ENCODE data around the gene PPP4R2. TPM values are rescaled to one million over a fixed set of nuclear protein-coding genes. Genes with fewer than 3 reads are reported as not detected.

The PPP4R2 gene
- total RNA-seq, 2 experiments from 2014 or later: 76.0 to 118 TPM

DNA sequence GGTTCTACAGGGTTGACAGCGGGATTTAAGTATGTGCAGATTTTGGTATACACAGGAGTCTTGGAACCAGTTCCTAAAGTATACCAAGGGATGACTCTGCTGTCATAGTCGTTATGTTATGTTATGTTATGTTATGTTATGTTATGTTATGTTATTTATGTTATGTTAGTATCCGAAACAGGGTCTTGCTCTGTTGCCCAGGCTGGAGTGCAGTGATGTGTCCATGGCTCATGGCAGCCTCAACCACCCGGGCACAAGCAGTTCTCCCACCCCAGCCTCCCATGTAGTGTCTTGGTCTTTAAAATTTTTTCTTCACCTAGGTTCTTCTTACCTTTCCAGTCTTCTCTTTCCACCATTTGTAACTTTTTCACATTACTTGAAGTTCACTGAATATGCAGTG is 21.7 kb downstream of the PPP4R2 start:
- H3K27ac Mint-ChIP-seq: no peak overlapping the region
- H3K4me3 Mint-ChIP-seq: no peak overlapping the region
- H3K4me1 Mint-ChIP-seq: peaks cover 33% of the 10 kb centered on the region

DNA sequence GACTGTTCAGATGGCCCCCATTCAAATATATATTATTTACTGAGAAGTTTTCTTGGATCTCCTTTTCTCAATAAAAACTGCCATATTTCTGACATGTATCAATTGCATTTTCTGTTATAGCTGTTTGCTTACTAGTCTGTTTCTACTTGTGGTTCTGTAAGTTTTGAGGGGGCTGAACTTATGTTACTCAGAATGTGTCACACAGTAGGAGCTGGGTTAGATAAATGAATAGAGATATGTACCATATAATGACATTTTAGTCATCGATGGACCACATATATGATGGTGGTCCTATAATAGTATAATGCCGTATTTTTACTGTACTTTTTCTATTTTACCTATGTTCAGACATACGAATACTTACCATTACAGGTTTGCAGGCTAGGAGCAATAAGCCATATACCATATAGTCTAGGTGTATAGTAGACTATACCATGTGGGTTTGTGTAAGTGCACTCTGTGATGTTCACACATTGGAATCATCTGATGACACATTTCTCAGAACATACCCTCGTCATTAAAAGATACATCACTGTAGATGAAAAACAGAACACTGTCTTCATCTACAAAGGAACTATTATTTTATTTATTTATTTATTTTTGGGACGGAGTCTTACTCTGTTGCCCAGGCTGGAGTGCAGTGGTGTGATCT is 22.3 kb downstream of the PPP4R2 start:
- Mint-ChIP-seq H3K4me3 (no peak overlapping the region), H3K36me3 (peaks cover 30% of the 10 kb centered on the region), H3K9me3 (ENCODE audit: low read depth) (no peaks in the 10 kb centered on the region), H3K4me1 (peaks cover 30% of the 10 kb centered on the region), H3K27ac (no peak overlapping the region), H3K27me3 (no peaks in the 10 kb centered on the region)
- CTCF ChIA-PET: interaction anchor here (0.6 kb wide), 1 partner anchor 9 kb away, joined by 3 read pairs; no protein-coding TSS in a partner anchor
- DNase-seq (no peak), ATAC-seq (no peak)

More for the DNA sequence above, 21.7 kb downstream of the PPP4R2 start:
- ATAC-seq (no peak), DNase-seq (no peak)
- Mint-ChIP-seq H3K36me3 (peaks cover 31% of the 10 kb centered on the region), H3K27me3 (no peaks in the 10 kb centered on the region), H3K9me3 (ENCODE audit: low read depth) (no peaks in the 10 kb centered on the region)
- CTCF ChIA-PET: no interaction called here

DNA sequence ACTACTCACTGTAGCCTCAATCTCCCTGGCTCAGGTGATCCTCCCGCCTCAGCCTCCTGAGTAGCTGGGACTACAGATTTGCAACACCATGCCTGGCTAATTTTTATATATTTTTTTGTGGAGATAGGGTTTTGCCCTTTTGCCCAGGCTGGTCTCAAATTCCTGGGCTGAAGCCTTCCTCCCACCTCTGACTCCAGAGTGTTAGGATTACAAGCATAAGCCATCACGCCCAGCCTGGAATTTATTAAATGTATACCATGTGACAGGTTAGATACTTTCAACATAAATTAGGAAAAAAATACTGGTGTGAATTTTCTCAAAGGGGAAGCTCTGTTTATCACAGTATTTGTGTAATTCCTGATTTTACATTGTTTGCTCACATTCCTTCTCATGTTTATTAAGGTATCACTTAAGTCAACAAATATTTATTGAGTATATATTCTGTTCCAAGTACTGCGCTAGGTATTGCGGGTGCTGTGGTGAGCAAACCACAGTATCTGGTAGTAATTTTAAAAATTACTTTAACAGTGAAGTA is 24.8 kb downstream of the PPP4R2 start:
- Mint-ChIP-seq H3K36me3 (peaks cover 29% of the 10 kb centered on the region), H3K9me3 (ENCODE audit: low read depth) (no peaks in the 10 kb centered on the region), H3K4me1 (peaks cover 33% of the 10 kb centered on the region), H3K27ac (no peak overlapping the region), H3K27me3 (no peaks in the 10 kb centered on the region), H3K4me3 (no peak overlapping the region)
- DNase-seq: no peak
- CTCF ChIA-PET: no interaction called here
- ATAC-seq: no peak

DNA sequence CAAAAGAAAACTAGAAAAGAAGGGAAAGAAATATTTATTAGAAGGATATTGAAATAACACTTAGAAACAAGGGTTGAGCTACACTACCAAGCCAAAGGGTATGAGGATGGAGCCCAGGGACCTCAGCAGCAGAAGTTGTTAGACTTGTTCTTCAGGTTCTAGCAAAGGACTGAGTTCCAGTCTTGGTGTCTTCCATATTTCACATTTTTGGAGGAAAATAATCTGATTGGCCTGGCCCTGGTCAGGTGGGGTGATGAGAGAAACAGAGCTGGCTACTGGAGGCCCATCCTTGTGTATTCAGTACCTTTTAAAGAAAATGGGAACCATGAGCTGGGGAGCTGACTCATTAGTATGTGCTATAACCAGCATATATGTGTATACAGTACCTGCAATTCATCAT is 28.2 kb downstream of the PPP4R2 start:
- Mint-ChIP-seq H3K27me3 (no peaks in the 10 kb centered on the region), H3K36me3 (peaks cover 34% of the 10 kb centered on the region), H3K27ac (no peak overlapping the region), H3K4me3 (no peak overlapping the region), H3K4me1 (peaks cover 41% of the 10 kb centered on the region), H3K9me3 (ENCODE audit: low read depth) (no peaks in the 10 kb centered on the region)
- DNase-seq (no peak), ATAC-seq (no peak)
- CTCF ChIA-PET: interaction anchor here (1.0 to 1.7 kb wide), 2 partner anchors 9 to 25 kb away, joined by 3 read pairs; no protein-coding TSS in a partner anchor

DNA sequence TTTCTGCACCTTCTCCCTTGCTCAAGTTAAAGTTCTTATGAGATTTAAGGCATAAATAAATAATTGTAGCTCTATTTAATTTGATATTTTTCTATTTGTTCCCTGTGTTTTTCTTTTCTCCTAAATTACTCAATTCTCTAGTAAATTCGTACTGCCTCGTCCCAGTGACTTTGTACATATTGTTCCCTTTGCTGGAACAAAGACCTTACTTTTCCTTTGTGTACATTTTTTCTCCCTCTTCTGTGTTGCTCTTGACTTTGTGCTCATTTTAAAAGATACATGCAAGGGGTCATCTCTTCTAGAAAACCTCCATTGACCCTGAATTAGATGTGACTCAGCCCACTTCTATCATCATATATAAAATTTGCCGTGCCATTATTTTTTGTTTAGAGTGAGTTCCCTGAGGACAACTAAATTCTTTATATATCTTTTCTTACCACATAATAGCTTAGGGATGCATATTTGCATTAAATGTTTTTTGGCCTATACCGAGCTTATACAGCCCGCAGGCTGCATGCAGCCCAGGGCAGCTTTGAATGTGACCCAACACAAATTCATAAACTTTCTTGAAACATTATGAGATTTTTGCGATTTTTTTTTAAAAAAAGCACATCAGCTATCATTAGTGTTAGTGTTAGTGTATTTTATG is 29.6 kb downstream of the PPP4R2 start:
- Mint-ChIP-seq H3K27ac (no peak overlapping the region), H3K4me1 (peaks cover 41% of the 10 kb centered on the region), H3K27me3 (no peaks in the 10 kb centered on the region), H3K4me3 (no peak overlapping the region), H3K9me3 (ENCODE audit: low read depth) (no peaks in the 10 kb centered on the region), H3K36me3 (peaks cover 38% of the 10 kb centered on the region)
- ATAC-seq (no peak), DNase-seq (no peak)
- CTCF ChIA-PET: no interaction called here

DNA sequence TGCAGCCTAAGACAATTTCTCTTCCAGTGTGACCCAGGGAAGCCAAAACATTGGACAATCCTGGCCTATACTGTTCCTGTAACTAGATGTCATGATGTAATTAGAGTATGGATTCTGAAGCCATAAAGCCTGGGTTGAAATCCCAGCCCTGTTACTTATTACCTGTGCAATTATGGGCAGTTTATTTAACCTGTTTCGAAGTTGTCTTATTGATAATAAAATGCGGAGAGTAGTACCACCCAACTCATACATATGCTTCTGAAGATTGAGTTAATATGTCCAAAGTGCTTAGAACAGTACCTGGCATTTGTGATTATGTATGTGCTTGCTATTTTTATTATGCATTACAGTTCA is 30.1 kb downstream of the PPP4R2 start:
- peaks cover 43% of the 10 kb centered on the region for H3K4me1 Mint-ChIP-seq

DNA sequence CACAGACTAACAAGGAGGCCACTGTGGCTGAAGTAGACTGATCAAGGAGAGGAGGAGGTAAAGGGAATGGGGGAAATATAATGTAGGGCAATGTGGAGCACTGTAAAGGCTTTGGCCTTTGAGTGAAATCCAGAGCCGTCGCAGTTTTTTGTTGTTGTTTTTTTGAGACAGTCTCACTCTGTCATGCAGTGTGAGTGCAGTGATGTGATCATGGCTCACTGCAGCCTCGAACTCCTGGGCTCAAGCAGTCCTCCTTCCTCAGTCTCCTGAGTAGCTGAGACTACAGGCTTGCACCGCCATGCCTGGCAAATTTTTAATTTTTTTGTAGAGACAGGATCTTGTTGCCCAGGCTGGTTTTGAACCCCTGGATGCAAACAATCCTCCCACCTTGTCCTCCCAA is 32.2 kb downstream of the PPP4R2 start:
- Mint-ChIP-seq H3K27me3 (no peaks in the 10 kb centered on the region), H3K9me3 (ENCODE audit: low read depth) (no peaks in the 10 kb centered on the region), H3K36me3 (peaks cover 45% of the 10 kb centered on the region), H3K4me3 (no peak overlapping the region), H3K4me1 (peaks cover 49% of the 10 kb centered on the region), H3K27ac (peak overlapping the region; percentile 51)
- no peak for DNase-seq
- CTCF ChIA-PET: interaction anchor here (0.9 kb wide), 1 partner anchor 28 kb away, joined by 3 read pairs; no protein-coding TSS in a partner anchor
- peak; percentile 31 for ATAC-seq

More for the DNA sequence above, 30.1 kb downstream of the PPP4R2 start:
- CTCF ChIA-PET: no interaction called here
- H3K27ac Mint-ChIP-seq: no peak overlapping the region
- H3K27me3 Mint-ChIP-seq: no peaks in the 10 kb centered on the region
- H3K4me3 Mint-ChIP-seq: no peak overlapping the region
- no peaks in the 10 kb centered on the region for H3K9me3 Mint-ChIP-seq (ENCODE audit: low read depth)
- peaks cover 41% of the 10 kb centered on the region for H3K36me3 Mint-ChIP-seq
- ATAC-seq (no peak), DNase-seq (no peak)

DNA sequence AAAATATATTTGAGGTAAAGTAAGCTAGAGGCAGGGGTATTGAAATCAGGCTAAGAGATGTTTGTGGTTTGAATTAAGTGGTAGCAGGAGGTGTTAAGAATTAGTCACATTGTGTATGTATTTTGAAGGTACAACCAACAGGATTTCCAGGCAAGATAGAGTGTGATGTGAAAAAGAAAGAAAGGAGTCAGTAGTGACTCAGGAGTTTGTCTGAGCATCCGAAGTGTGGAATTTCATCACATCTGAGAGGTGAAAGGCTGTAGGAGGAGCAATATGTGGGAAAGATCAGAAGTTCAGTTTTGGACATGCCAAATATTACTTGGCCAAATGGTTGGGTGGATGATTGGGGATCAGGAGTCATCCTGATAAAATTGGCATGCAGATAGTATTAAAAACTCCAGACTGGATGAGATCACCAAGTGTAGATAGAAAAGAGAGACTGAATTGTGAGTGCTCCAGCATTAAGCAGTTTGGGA is 32.7 kb downstream of the PPP4R2 start:
- Mint-ChIP-seq H3K9me3 (ENCODE audit: low read depth) (no peaks in the 10 kb centered on the region), H3K4me1 (peaks cover 47% of the 10 kb centered on the region), H3K36me3 (peaks cover 45% of the 10 kb centered on the region), H3K27ac (peak overlapping the region; percentile 51), H3K27me3 (no peaks in the 10 kb centered on the region), H3K4me3 (no peak overlapping the region)
- no peak for DNase-seq
- CTCF ChIA-PET: interaction anchor here (0.6 to 0.9 kb wide), 2 partner anchors 27 to 156 kb away, joined by 3 read pairs; no protein-coding TSS in a partner anchor
- peak; percentile 92 for ATAC-seq

DNA sequence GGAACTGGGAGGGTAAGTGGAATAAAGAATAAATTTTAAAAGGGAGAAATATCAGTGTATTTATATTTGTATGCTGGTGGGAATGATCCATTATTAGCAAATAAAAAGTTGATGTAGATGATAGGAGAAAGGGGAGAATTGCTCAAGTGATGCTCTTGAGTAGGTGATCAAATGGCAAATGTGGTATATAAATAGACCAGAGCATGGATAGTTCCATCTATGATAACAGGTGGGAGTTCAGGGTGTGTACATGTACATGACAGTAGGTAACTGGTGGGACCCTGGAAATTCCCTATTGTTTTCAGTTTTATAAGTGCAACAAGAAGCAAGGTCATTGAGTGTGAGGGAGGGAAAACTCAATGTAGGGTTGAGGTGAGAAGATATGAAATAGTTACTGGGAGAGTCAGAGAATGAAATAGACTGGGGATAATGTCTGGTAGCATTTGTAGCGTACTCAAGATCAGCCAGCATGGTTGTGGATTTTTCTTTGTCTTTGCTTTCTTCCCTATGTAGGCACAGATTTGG is 33.5 kb downstream of the PPP4R2 start:
- DNase-seq (no peak), ATAC-seq (no peak)
- Mint-ChIP-seq H3K27me3 (no peaks in the 10 kb centered on the region), H3K4me1 (peaks cover 52% of the 10 kb centered on the region), H3K4me3 (no peak overlapping the region), H3K9me3 (ENCODE audit: low read depth) (no peaks in the 10 kb centered on the region), H3K36me3 (peaks cover 44% of the 10 kb centered on the region), H3K27ac (peak overlapping the region; percentile 51)
- CTCF ChIA-PET: no interaction called here

DNA sequence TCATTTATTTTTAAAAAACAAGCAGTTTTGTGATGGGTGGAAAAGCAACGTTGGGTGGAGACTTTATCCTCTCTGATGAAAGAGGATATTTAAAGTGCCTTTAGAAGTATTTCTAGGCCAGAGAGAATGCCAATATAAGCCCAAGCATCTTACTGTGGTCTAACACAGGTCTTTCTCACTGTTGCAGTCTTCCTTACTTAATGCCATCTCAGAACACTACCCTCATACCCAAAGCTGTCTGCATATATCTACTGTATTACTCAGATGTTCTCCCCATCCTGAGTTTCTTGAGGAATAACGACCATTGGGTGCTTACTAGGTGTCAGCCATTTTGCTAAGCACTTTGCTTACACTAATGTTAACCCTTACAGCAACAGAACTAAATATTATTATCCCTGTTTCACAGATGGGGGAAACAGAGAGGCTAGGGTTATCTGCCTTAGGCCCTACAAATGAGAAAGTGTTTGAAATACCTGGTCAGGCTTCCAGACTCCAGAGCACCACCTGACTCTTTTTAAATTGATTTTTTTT is 35.0 kb downstream of the PPP4R2 start:
- peaks cover 52% of the 10 kb centered on the region for H3K4me1 Mint-ChIP-seq
- no peaks in the 10 kb centered on the region for H3K27me3 Mint-ChIP-seq
- no peak for ATAC-seq
- CTCF ChIA-PET: interaction anchor here (1.4 kb wide), 1 partner anchor 8 kb away, joined by 3 read pairs; no protein-coding TSS in a partner anchor
- no peaks in the 10 kb centered on the region for H3K9me3 Mint-ChIP-seq (ENCODE audit: low read depth)
- no peak overlapping the region for H3K27ac Mint-ChIP-seq
- peaks cover 41% of the 10 kb centered on the region for H3K36me3 Mint-ChIP-seq
- H3K4me3 Mint-ChIP-seq: no peak overlapping the region
- no peak for DNase-seq

DNA sequence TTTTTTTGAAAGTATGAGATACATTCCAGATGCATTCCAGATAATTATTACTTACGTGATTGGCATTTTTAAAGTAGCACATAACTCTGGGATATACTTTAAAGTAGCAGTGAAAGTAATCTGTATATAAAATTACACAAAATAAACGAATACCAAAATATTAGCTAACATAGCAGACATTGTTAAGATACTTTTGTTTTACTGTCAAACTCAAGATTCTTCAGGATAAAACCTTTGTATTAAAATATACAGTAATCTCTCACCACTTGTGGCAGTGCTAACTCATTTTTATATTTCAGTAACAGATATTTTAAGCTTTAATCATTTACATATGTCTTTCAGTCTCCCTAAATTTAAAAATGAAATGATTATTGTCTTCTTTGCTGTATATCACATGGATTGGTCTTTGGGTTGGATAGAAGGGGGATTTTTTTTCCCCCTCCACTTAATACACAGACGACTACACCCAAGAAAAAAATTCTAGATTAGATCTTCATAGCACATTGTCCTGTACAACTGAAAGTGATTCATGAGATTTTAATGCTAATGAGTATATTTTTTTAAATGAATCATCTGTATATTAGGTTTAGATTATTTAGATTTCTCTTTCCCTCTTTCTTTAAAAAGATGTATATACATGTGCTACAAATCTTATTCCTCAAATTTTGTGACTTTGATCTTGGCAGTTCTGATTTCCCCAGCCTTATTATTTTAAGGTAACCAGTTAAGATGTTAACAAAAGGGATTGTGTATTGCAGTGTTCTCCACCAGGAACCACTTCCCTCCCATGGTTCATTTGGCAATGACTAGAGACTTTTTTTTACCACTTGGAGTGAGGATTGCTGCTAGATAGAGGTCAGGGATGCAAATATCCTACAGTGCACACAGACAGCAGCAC is 40.3 kb downstream of the PPP4R2 start:
- Mint-ChIP-seq H3K4me3 (no peak overlapping the region), H3K27ac (no peak overlapping the region), H3K36me3 (peaks cover 27% of the 10 kb centered on the region), H3K4me1 (peaks cover 38% of the 10 kb centered on the region), H3K27me3 (no peaks in the 10 kb centered on the region), H3K9me3 (ENCODE audit: low read depth) (no peaks in the 10 kb centered on the region)
- ATAC-seq (no peak), DNase-seq (no peak)
- CTCF ChIA-PET: interaction anchor here (0.8 to 1.2 kb wide), 2 partner anchors 8 to 20 kb away, joined by 3 read pairs; no protein-coding TSS in a partner anchor

DNA sequence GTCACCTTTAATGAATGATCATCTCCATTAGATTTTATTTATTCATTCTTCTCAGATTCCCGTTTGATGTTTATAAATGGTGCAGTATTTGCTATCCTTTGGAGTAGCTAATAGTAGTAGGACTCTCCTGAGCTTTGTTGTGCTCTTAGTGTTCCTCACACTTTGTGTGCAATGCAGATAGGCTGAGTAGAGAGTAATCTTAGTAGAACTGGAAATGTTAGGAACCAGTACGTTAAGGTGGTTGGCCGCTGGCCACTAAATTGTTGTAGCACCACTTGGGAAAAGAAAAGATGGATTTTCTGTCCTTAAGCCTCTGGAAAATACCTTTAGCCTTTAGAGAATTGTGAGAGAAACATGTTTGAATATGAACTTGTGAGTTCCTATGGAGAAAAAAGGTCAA is 44.9 kb downstream of the PPP4R2 start:
- no peak for DNase-seq
- Mint-ChIP-seq H3K4me1 (peaks cover 42% of the 10 kb centered on the region), H3K9me3 (ENCODE audit: low read depth) (no peaks in the 10 kb centered on the region), H3K27me3 (no peaks in the 10 kb centered on the region), H3K4me3 (no peak overlapping the region), H3K36me3 (peaks cover 16% of the 10 kb centered on the region), H3K27ac (no peak overlapping the region)
- ATAC-seq: no peak
- CTCF ChIA-PET: interaction anchor here (1.1 kb wide), 1 partner anchor 15 kb away, joined by 3 read pairs; no protein-coding TSS in a partner anchor

DNA sequence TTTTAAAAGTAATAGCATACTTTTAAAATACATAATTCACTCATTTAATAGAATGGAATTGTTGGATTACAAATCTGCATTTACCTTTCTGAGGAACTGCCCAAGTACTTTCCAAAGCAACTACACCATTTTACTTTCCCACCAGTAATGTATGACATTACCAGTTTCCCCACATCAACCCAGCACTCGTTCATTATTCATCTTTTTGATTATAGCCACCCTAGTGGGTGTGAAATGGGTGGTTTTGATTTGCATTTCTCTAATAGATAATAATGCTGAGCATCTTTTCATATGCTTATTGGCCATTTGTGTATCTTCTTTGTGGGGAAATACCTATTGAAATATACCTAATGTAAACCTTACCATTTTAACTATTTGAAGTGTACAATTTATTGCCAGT is 46.8 kb downstream of the PPP4R2 start:
- Mint-ChIP-seq H3K27ac (no peak overlapping the region), H3K36me3 (peaks cover 14% of the 10 kb centered on the region), H3K4me3 (no peak overlapping the region), H3K9me3 (ENCODE audit: low read depth) (no peaks in the 10 kb centered on the region), H3K4me1 (peaks cover 31% of the 10 kb centered on the region), H3K27me3 (no peaks in the 10 kb centered on the region)
- CTCF ChIA-PET: no interaction called here
- no peak for ATAC-seq
- no peak for DNase-seq
